Pancreas (tissue), 10 donors: ENCODE data around the gene FOXD4L1. TPM values are rescaled to one million over a fixed set of nuclear protein-coding genes. Genes with fewer than 3 reads are reported as not detected.
A peak's percentile ranks its signal among the peaks of the same experiment; 100 is the strongest.
"Not testable (repeated sequence)": the region's sequence is repeated elsewhere in the genome, so short reads cannot be mapped to it uniquely, and the experiment has no call there.

Experiments
- ATAC-seq, 4 donors: fragments of 200-7000 bp; cut with Tn5 transposase; one replicate each; pipeline versions ENCODE4 v1.8.0 to v1.9.1; 2020; ENCODE audit warnings: mild to moderate bottlenecking in 4 of 4, moderate library complexity in 4 of 4
- DNase-seq, 6 donors: peaks; one replicate each; pipeline ENCODE4 v3.0.0-alpha.2; 2020
- FAIRE-seq: peaks from 2 replicates; lab custom pipeline; 2012; peaks lifted over from hg19 to GRCh38; lab: Jason Lieb, UNC
- H3K27ac ChIP-seq, 4 donors: fragments of 200-600 bp; sonication (generic); 1 replicate in 3 of 4; 2 replicates in 1 of 4; pipeline versions ENCODE4 v1.5.0 to v1.8.0; 2020
- H3K27me3 ChIP-seq, 4 donors: fragments of 200-600 bp; one replicate each; pipeline ENCODE4 v1.8.0; 2021
- H3K36me3 ChIP-seq, 3 donors: fragments of 200-600 bp; sonication (generic) in 1 of 3; one replicate each; pipeline versions ENCODE4 v1.5.0 to v1.8.0; 2020 to 2021
- H3K4me1 ChIP-seq, 3 donors: fragments of 200-600 bp; one replicate each; pipeline ENCODE4 v1.8.0; 2021
- H3K4me3 ChIP-seq, 4 donors: fragments of 200-600 bp; sonication (generic) in 2 of 4; one replicate each; pipeline versions ENCODE4 v1.5.0 to v1.8.0; 2020 to 2021
- H3K9me3 ChIP-seq, 4 donors: fragments of 200-600 bp; one replicate each; pipeline ENCODE4 v1.8.0; 2021
- WGBS, 2 donors: extraction: QIAGEN DNeasy Blood & Tissue Kit; methylation state at CpG; one replicate each; pipeline ENCODE4 v1.1.7; 2013; 5-methylcytosine and 5-hydroxymethylcytosine counted together
- intact Hi-C, 3 donors: fragments of 100-400 bp; cut with DNase I; formaldehyde crosslinking; loops; one replicate each; pipeline versions ENCODE4 v1.11.1 to v1.14.2; 2022
- polyA plus RNA-seq, 2 donors: library from polyadenylated mRNA; stranded (reverse); fragments of 200-250 nt; gene quantifications; one replicate each; pipeline ENCODE4 v1.2.3, GENCODE V29; 2013
- total RNA-seq, 6 donors: library from RNA; stranded (reverse); fragmentation: NEBNext Ultra II Directional in 4 of 6; extraction: Animal tissue kit (Norgen Biotek cat#: 25700) in 4 of 6; gene quantifications; one replicate each; pipeline versions ENCODE4 v1.2.1 to v1.2.4, GENCODE V29; 2021 to 2023
- donor health status: healthy with polysubstance abuse.
- donor health status: DM: no; HTN: no; CAD: no; lungs with moderate emphysema.
- donor health status: DM: no; HTN: no; CAD: no.
- donor health status: control.
- donor health status: control.
- donor health status: Bipolar disorder and iron deficiency.
- donor health status: DM: yes; HTN: yes; CAD: no.
- donor health status: DM: no; HTN: no; CAD: no.
- donor health status: DM: no; HTN: no; CAD: no.
- donor health status: DM: yes; HTN: yes; CAD: no.

The FOXD4L1 gene
- total and polyA plus RNA-seq, 8 donors, result 0.08 to 0.57 (median 0.19) TPM; not detected in 3

DNA sequence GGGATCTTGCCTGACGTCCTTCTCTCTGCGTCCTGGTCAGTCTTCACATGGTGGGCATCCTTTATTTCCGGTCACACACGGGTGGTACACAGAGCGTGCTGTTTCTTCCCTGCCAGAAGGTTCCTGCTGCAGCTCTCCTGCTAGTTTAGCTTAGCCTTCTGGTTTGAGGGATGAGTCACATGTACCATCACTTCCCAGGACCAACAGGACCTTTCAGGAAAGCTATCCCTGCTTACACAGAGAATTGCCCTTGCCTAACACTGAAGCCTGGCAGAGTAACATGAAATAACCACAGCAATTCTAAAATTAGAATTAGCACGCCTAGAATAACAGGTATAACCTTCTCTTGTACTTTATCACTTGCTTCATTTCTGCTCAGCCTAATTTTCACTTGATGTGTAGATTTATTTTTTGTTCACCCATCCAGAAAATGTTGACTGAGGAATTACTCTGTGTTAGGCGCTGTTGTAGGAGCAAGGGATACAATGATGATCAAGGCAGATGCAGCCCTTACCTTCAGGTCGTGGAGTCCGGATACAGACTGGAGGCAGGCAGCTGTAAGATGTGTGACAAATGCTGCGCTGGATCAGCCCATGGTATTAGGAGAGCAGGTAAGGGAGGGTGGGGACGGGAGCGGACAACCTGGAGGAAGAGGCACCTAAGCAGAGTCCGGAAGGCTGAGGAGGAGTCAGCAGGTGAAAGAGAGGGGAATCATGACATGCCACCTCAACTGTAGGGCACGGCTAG lies 9.1 kb downstream of the FOXD4L1 start:
- H3K9me3 ChIP-seq, H3K4me3 ChIP-seq, ATAC-seq, H3K4me1 ChIP-seq, H3K36me3 ChIP-seq, FAIRE-seq, H3K27ac ChIP-seq, H3K27me3 ChIP-seq, intact Hi-C loops: not testable (repeated sequence)
- DNase-seq, result peak in 2 of 6 donors; percentile 21 to 31
- 17 to 25% methylated on average over 11 to 13 of the region's 14 CpGs for WGBS, 2 donors

DNA sequence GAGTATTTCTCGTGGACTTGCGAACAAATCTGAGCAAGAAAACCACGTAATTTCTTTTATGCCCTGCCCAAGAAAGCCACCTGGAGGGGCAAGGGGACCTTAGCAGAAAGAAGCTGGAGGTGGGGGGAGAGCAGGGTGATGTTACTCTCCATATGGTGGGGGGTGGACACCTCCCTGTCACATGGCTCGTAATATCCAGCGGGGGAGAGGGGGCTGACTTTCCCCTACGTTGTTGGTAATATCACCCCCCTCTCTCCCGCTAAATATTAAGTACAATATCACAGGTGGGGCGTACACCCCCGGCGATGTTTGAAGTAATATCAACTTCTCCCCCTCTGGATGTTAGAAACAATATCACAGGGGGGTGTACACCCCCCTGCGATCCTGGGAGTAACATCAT lies 9.7 kb downstream of the FOXD4L1 start:
- H3K9me3 ChIP-seq, DNase-seq, H3K27ac ChIP-seq, H3K36me3 ChIP-seq, intact Hi-C loops, H3K27me3 ChIP-seq, FAIRE-seq, H3K4me3 ChIP-seq, ATAC-seq, H3K4me1 ChIP-seq: not testable (repeated sequence)
- 25 to 47% methylated on average over 8 to 11 of the region's 11 CpGs for WGBS, 2 donors

DNA sequence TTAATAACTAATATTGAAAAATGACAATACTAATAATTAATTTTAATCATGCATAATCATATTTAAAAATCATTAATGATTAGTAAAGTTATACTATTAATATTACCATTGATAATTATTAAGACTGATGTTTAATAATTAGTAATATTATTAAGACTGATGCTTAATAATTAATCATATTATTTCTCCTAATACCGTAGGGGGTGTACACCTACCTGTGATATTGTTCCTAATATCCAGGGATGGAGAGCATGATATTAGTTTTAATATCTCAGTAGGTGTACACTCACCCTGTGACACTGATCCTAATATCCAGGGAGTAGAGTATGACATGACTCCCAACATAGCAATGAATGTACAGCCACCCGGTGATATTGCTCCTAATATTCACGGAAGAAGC lies 12.4 kb downstream of the FOXD4L1 start:
- ATAC-seq, H3K36me3 ChIP-seq, H3K4me1 ChIP-seq, H3K27me3 ChIP-seq, H3K27ac ChIP-seq, H3K9me3 ChIP-seq, intact Hi-C loops, DNase-seq, H3K4me3 ChIP-seq: not testable (repeated sequence)
- WGBS, 2 donors, result 50 to 62% methylated on average over 1 to 2 of the region's 3 CpGs
- peak; percentile 88 for FAIRE-seq

DNA sequence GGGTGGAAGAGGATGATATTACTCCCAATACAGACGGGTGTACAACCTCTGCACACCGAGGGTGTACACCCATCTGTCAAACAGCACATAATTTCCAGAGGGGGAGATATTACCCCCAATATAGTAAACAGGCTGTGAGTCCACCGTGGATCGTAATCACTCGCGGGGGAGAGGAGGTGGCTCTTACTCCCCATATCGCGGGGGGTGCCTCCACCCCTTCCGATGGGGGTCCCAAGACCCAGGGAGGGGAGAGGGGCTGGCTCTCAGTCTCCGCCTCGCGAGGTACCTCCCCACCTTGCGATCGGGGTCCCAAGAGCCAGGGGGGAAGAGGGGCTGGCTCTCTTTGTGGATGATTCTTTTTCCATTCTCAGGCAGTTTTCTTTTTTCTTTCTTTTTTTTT lies 13.4 kb downstream of the FOXD4L1 start:
- H3K9me3 ChIP-seq, H3K4me3 ChIP-seq, intact Hi-C loops, H3K4me1 ChIP-seq, H3K36me3 ChIP-seq, ATAC-seq, H3K27ac ChIP-seq, FAIRE-seq, H3K27me3 ChIP-seq: not testable (repeated sequence)
- DNase-seq, result peak in 2 of 6 donors; percentile 28 to 39
- 58 to 74% methylated on average over 14 of the region's 14 CpGs for WGBS, 2 donors

DNA sequence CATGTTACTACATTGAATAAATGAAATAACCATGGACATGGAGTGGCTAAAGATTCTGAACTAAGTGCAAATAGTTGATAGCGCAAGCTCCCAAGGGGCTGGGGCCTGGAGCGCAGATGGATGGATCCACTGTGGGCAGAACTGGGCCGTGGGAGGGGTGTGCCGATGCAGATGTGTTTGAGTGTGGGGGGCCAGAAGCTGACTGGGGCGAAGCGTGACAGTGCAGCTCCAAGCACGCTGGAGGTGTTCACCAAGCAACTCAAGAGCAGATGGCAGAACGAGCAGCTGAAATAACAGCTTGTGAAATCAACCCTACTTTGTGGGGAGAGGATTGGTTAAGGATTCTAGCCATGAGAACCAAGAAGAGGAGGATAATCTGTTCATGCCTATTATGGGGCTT lies 17.0 kb downstream of the FOXD4L1 start:
- 76 to 80% methylated on average over 8 of the region's 8 CpGs for WGBS, 2 donors
- H3K9me3 ChIP-seq, H3K27ac ChIP-seq, intact Hi-C loops, H3K36me3 ChIP-seq, DNase-seq, ATAC-seq, H3K27me3 ChIP-seq, H3K4me3 ChIP-seq, FAIRE-seq, H3K4me1 ChIP-seq: not testable (repeated sequence)

DNA sequence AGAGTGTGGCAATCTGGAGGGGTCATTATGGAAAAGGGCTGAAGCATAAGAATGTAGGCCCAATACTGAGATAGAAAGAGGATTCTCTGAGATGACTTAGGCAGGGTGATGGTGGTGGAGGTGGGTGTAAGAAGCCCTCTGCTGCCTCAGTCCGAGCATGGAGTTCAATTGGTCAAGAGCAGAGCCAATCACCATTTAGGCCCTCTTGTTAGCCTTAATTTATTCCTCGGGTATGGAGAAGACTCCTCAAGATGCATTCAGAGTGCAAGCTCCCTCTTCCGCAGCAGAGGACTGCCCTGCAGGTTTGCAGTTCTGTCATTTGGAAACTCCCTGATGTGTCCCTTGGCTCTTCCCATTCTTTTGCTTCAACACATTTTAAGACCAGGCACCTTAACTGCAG lies 17.5 kb downstream of the FOXD4L1 start:
- DNase-seq, H3K27ac ChIP-seq, H3K36me3 ChIP-seq, H3K4me3 ChIP-seq, ATAC-seq, intact Hi-C loops, H3K9me3 ChIP-seq, FAIRE-seq, H3K4me1 ChIP-seq, H3K27me3 ChIP-seq: not testable (repeated sequence)
- WGBS, 2 donors, result 67 to 76% methylated on average over 3 of the region's 3 CpGs

DNA sequence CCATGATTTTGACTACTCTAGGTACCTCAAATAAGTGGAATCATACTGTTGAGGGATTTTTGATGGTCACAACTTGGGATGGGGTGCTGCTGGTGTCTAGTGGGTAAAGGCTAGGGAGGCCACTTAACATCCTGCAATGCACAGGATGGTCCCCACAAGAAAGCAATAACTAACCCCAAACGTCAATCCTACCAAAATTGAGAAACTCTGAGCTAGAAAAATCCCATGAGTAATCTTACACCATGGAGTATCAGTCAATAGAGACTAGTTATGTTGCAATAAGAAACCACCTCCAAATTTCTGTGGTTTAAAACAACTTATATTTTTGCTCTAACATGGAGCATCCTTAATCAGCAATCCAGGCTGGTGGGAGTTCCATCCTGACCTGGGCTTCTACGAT lies 18.6 kb downstream of the FOXD4L1 start:
- ATAC-seq, H3K27me3 ChIP-seq, intact Hi-C loops, H3K9me3 ChIP-seq, H3K4me3 ChIP-seq, FAIRE-seq, H3K36me3 ChIP-seq, DNase-seq, H3K27ac ChIP-seq, H3K4me1 ChIP-seq: not testable (repeated sequence)
- no CpG with 5 or more reads among the region's 2 CpGs for WGBS, 2 donors

DNA sequence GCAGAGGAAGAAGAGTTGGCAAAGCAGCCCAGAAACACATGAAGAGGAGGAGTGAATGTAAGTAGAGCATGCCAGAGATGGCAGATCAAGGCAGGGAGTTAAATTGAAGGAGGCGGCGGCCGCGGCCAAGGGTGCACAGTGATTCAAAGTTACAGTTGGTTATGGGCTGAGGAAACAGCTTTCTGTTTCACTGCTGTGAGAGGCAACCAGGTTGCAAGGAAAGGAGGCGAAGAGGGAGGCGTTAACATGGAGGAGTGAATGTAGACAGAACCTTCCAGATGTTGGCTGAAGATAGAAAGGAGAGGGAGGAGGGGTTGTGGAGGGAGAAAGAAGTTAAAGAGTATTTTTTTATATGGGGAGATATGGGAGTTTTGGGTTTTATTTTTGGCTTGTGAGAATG lies 22.4 kb downstream of the FOXD4L1 start:
- intact Hi-C loops, ATAC-seq, H3K4me1 ChIP-seq, H3K9me3 ChIP-seq, H3K4me3 ChIP-seq, FAIRE-seq, H3K27ac ChIP-seq, DNase-seq, H3K36me3 ChIP-seq, H3K27me3 ChIP-seq: not testable (repeated sequence)
- WGBS, 2 donors, result 77 to 85% methylated on average over 6 of the region's 6 CpGs

DNA sequence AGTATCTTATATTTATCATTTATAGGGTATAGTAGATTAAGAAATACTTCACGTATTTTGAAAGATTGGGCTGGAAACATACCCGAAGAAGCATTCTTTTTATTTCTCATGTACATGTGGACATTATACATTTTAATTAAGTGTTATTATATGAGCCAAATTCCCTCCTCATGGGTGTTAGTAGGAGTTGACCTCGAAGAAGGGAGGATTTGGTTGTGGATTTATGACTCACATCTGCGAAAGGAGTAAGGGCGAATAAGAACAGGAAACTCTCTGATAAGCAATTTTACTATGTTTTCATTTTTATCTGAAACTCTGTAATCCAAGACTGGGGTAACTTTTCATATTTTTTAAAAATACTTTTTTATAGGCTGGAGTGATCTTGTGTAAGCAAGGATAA lies 23.0 kb downstream of the FOXD4L1 start:
- H3K27ac ChIP-seq, DNase-seq, H3K4me3 ChIP-seq, H3K9me3 ChIP-seq, intact Hi-C loops, H3K36me3 ChIP-seq, H3K27me3 ChIP-seq, H3K4me1 ChIP-seq, FAIRE-seq, ATAC-seq: not testable (repeated sequence)
- 68 to 71% methylated on average over 5 of the region's 5 CpGs for WGBS, 2 donors

DNA sequence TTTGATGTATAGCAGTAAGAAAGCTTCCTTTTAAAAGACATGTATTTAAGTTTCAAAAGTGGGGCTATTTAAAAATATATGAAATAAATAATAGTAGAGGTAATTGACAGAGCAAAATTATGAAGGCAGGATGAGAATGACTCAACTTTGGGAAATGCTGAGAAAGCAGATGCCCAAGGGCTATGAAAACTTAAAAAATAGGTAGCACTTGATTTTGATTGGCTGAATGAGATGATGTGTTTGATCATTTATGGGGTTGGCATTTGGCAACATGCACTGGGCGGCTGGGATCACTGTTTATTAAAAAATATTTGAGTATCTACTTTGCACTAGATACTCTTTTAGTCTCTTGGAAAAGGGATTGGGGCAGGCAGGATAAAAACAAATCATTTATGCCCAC lies 26.5 kb downstream of the FOXD4L1 start:
- DNase-seq, H3K4me3 ChIP-seq, H3K9me3 ChIP-seq, ATAC-seq, FAIRE-seq, H3K36me3 ChIP-seq, H3K27me3 ChIP-seq, H3K4me1 ChIP-seq, intact Hi-C loops, H3K27ac ChIP-seq: not testable (repeated sequence)
- WGBS, 2 donors, result 38 to 54% methylated on average over 1 of the region's 1 CpG

DNA sequence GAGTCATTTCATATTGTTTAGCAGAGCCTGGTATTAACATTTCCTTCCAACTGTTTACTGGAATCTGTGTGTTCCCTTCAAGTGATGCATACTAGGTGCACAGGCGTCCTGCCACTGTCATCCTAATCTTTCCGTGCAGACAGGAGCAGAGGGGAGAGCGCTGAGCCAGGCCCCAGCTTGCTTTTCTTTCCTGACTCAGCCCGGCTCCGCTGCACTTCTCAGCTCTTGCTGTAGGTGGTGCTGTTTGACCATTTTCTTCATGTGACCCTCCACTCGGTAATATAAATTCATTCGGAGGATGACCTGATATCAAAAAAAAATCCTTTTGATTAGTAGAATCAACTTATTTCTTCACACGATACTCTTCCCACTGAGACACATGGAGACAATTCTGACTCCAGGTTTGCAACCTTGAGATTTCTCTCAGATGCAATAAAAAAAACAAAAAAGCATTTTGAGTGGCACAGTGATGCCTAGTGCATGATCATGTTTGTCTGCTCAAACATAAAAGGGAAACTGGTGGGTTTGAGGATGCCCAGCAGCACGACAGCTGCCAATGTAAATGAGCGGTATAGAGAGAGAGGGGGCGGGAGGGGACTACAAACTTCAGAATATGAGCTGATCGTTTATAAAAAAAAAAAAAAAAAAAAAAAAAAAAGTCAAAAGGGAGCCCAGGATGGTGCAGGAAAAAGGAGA lies 29.0 kb downstream of the FOXD4L1 start:
- H3K4me1 ChIP-seq, H3K36me3 ChIP-seq, DNase-seq, intact Hi-C loops, H3K4me3 ChIP-seq, H3K27me3 ChIP-seq, H3K27ac ChIP-seq, FAIRE-seq, H3K9me3 ChIP-seq: not testable (repeated sequence)
- 7 to 10% methylated on average over 5 to 6 of the region's 12 CpGs for WGBS, 2 donors
- peak; percentile 82 to 99 (median 97) for ATAC-seq

DNA sequence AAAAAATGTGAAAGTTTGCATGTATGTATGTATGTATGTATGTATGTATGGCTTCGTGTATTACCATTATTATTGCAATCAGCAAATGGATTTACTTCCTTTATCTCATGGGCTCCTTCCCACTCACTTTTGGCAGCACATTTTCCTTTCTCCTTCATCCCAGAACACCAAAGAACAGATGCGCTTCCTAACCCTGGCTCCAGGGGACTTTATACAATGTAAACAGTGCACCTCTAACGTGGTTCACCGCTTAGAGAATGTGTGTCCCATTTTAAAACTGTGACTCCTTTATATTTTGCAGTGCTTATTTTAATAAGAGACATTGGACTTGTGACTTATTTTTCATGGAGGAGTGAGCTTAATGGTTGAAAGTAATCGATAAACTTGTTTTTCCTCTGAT lies 29.7 kb downstream of the FOXD4L1 start:
- DNase-seq, FAIRE-seq, ATAC-seq, H3K27me3 ChIP-seq, intact Hi-C loops, H3K9me3 ChIP-seq, H3K4me3 ChIP-seq, H3K27ac ChIP-seq, H3K36me3 ChIP-seq, H3K4me1 ChIP-seq: not testable (repeated sequence)
- 35 to 55% methylated on average over 4 of the region's 5 CpGs for WGBS, 2 donors
